Mesodermal cell (in vitro differentiated cells): ENCODE data around the gene INSYN2A.
A peak's percentile ranks its signal among the peaks of the same experiment; 100 is the strongest.

Source experiments
- H3K27ac ChIP-seq: 2 replicates; pipeline ENCODE4 v1.7.0; 2013; ENCODE audit warnings: mild to moderate bottlenecking, low read depth, low read length, moderate library complexity; ENCODE audit not compliant: severe bottlenecking
- H3K36me3 ChIP-seq: 2 replicates; pipeline ENCODE4 v1.7.1; 2013; ENCODE audit warnings: mild to moderate bottlenecking, low read length, moderate library complexity; ENCODE audit not compliant: control insufficient read depth, insufficient read depth
- H3K4me1 ChIP-seq: one replicate; pipeline ENCODE4 v1.7.1; 2013; ENCODE audit warnings: mild to moderate bottlenecking, low read length; ENCODE audit not compliant: insufficient read depth, control insufficient read depth, poor library complexity, severe bottlenecking
- H3K4me3 ChIP-seq: 2 replicates; pipeline ENCODE4 v1.7.0; 2013; ENCODE audit warnings: low read length, control low read depth, mild to moderate bottlenecking; ENCODE audit not compliant: insufficient read depth, poor library complexity, severe bottlenecking; ENCODE audit errors: extremely low read depth
- H3K9me3 ChIP-seq: 2 replicates; pipeline ENCODE4 v1.7.1; 2013; ENCODE audit warnings: mild to moderate bottlenecking, low read length, moderate library complexity; ENCODE audit not compliant: control insufficient read depth
- WGBS, 2 experiments: methylation state at CpG; one replicate each; pipeline ENCODE4 v1.1.5; 2013; ENCODE audit warnings: missing lambda C conversion rate in 2 of 2; ENCODE audit not compliant: insufficient coverage in 2 of 2; 5-methylcytosine and 5-hydroxymethylcytosine counted together

Gene INSYN2A

DNA sequence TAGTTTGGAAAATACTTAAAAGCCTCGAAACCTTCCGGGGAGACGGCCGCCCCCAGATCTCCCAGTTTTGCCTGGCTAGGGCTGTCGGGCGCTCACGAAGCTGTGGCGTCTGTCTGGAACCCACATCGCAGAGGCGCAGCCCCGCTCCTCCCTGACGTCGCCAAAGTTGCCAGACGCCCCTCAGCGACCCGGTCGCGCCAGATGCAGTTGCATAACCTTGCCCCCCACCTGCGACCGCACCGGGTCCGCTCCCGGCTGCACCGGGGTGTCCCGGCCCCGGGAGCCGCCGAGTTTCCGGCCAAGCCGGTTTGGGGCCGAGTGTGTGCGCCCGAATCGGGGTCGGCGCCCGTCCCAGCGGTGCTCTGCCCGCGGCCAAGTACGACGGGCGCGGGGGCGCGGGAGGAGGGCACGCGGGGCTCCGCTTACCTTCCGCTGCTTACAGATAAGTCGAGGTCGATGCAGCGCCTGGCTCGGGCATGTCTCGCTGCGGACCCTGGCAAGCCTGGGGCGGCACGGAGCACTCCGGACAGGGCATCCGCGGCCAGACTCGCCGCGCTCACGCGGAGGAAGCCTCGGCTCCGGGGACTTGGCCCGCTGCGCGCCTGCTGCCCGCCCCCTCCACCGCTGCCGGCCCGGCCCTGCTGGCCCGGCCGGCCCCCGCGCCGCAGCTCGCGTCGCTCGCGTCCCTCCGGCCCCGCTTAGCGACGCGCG, 665 bp downstream of the INSYN2A start:
- Histone ChIP-seq H3K9me3 (no peaks in the 10 kb centered on the region), H3K4me1 (peaks cover 9% of the 10 kb centered on the region), H3K4me3 (peak overlapping the region; percentile 37), H3K36me3 (no peaks in the 10 kb centered on the region), H3K27ac (no peak overlapping the region)
- 1% methylated on average over 72 to 90 of the region's 91 CpGs for WGBS, 2 experiments

DNA sequence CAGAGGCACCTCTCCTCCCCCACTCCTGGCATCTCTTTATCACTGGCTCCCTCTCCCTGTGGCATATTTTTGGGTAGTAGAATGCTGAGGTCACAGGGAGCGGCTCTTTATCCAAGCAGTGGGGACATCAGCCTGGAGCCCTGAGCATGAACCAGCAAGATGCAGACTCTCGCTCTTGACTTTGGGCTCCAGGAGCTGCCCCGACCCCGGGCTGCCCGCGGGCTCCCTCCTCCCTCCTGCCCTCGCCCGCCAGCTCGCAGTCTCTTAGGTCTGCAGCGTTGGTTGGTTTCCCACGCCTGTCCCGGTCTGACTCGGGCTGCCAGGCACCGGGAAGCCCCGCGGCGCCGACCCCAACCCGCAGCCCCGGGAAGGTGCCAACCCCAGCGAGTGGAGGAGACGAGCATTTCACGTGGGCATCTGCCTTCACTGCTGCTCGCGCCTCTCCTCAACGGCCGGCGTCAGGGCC, 1.3 kb downstream of the INSYN2A start:
- Histone ChIP-seq H3K4me1 (peaks cover 9% of the 10 kb centered on the region), H3K4me3 (peak overlapping the region; percentile 37), H3K27ac (no peak overlapping the region), H3K36me3 (no peaks in the 10 kb centered on the region), H3K9me3 (no peaks in the 10 kb centered on the region)
- 2% methylated on average over 19 to 21 of the region's 28 CpGs for WGBS, 2 experiments

DNA sequence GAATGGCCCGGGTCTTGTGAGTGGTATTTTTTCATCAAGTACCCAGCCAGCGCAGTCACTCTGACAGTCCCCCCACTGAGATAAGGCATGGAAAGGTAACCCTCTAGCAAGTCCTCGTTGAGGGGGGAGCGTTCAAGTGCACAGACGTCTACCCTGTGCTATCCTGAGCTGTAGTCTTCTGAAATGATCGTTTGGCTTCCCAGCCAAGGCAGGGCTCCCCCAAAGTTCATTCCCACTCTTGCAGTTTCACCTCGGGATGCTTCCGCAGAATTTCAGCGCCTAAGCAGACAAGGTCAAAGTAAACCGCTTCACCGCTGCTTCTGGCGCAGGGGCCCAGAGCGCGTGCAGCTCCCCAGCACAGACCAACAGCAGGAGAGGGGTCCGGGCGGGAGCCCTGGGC, 1.8 kb downstream of the INSYN2A start:
- WGBS, 2 experiments, result 56 to 69% methylated on average over 14 to 16 of the region's 16 CpGs
- no peak overlapping the region for H3K4me3 ChIP-seq
- no peaks in the 10 kb centered on the region for H3K36me3 ChIP-seq

DNA sequence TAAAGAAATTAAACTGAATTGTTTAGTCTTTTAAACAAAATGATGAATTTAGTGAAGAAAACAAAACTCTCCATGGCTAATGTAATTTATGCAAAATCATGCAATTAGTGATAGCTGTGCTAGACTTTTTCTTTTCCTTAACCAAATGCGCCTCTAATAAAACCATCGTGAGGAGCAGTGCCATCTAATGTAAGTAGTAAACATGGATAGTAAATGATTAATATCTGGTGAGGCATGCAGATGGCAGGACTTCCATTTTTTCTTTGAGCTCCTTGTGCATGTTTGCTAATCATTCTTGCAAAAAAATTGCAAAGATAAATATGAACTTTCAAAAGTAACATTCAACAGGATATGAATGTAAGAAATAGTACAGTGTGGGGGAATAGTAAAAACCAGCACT, 2.3 kb downstream of the INSYN2A start:
- 100% methylated on average over 1 to 2 of the region's 2 CpGs for WGBS, 2 experiments
- no peak overlapping the region for H3K27ac ChIP-seq
- H3K4me3 ChIP-seq, result no peak overlapping the region

More for the DNA sequence above, 1.8 kb downstream of the INSYN2A start:
- Histone ChIP-seq H3K27ac (no peak overlapping the region), H3K4me1 (peaks cover 9% of the 10 kb centered on the region), H3K9me3 (no peaks in the 10 kb centered on the region)

DNA sequence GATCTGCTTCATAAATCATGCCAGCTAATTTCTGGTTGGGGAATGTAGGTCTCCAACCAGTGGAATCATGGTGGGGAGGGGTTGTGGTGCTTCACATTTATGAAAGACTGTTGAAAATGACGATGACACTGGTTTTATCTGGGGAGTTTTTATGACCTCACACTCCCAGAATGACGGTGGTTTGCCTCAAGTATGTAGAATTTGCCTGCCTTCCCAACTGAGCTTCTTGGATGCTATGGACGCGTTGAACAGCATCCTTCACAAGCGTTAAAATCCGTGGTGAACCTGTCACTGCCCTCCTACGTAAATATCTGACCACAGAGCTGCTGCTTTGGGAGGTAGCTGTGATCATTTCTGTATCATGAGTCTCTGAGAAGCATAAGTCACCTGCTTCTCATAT, 3.3 kb downstream of the INSYN2A start:
- Histone ChIP-seq H3K36me3 (no peaks in the 10 kb centered on the region), H3K27ac (no peak overlapping the region), H3K4me3 (no peak overlapping the region), H3K4me1 (peaks cover 9% of the 10 kb centered on the region), H3K9me3 (no peaks in the 10 kb centered on the region)
- WGBS, 2 experiments, result 82 to 84% methylated on average over 6 to 7 of the region's 7 CpGs

More for the DNA sequence above, 2.3 kb downstream of the INSYN2A start:
- Histone ChIP-seq H3K4me1 (peaks cover 9% of the 10 kb centered on the region), H3K36me3 (no peaks in the 10 kb centered on the region), H3K9me3 (no peaks in the 10 kb centered on the region)

DNA sequence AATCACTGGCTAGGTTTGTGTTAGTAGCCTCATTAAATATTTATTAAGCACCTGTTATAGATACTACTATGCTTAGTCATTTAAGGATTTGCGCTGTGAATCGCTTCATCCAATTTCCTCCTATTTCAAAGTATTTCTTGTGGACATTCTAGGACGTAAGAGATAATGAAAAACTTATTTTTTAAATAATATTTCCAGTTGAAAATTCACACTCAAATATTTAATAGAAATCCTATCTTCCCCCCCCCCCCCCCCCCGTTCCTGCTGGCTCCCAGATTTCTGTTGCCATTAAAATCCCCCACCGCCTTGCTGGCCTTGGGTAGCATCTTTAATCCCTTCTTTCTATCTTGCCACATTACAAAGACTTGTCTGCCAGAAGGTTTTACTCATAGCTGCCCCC, 6.0 kb downstream of the INSYN2A start:
- 100% methylated on average over 1 of the region's 5 CpGs; no CpG with 5 or more reads in 1 of the 2 experiments for WGBS, 2 experiments
- Histone ChIP-seq H3K9me3 (no peaks in the 10 kb centered on the region), H3K27ac (no peak overlapping the region)

DNA sequence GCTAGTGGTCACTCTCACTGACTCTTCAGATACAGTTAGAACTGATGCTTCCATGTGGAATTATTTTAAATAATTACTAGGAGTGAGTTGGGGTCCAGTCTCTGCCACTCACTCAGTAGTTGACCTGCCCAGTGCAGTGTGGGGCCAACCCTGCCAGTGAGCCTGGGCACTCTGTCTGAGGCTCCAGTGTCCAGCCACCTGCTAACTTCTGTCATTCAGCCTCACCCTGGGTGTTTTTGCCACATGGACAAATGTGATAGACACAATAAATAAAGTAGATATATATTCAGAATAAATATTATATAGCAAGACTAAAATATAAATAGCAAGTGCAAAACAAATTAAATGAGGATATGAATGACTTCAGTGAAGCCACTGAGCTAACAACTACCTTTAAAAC, 7.2 kb downstream of the INSYN2A start:
- Histone ChIP-seq H3K9me3 (no peaks in the 10 kb centered on the region), H3K27ac (no peak overlapping the region), H3K4me1 (no peaks in the 10 kb centered on the region), H3K36me3 (no peaks in the 10 kb centered on the region), H3K4me3 (no peak overlapping the region)

More for the DNA sequence above, 6.0 kb downstream of the INSYN2A start:
- H3K4me1 ChIP-seq, result no peaks in the 10 kb centered on the region
- no peak overlapping the region for H3K4me3 ChIP-seq
- H3K36me3 ChIP-seq, result no peaks in the 10 kb centered on the region

DNA sequence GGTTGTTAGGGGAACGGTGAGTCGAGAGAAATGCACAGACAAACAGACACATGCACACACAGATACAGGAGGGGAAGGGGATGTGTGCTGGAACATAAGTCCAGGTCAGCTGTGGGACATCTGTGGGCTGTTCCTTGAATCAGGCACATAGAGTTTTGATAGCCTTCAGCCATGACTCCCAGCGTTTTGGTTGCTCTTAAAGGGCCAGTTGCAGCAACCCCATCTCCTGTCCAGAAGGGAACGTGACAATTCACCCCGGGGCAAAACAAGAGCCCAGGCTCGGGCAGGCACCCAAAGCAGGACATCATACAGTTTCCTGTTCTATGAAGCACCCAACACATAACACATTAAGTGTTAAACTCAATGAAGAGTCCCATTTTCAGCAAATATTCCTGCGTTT, 9.6 kb downstream of the INSYN2A start:
- H3K9me3 ChIP-seq, result no peaks in the 10 kb centered on the region
- no peak overlapping the region for H3K27ac ChIP-seq
- 84 to 85% methylated on average over 4 of the region's 7 CpGs for WGBS, 2 experiments
- no peak overlapping the region for H3K4me3 ChIP-seq
- peaks cover 4% of the 10 kb centered on the region for H3K36me3 ChIP-seq
- H3K4me1 ChIP-seq, result no peaks in the 10 kb centered on the region

DNA sequence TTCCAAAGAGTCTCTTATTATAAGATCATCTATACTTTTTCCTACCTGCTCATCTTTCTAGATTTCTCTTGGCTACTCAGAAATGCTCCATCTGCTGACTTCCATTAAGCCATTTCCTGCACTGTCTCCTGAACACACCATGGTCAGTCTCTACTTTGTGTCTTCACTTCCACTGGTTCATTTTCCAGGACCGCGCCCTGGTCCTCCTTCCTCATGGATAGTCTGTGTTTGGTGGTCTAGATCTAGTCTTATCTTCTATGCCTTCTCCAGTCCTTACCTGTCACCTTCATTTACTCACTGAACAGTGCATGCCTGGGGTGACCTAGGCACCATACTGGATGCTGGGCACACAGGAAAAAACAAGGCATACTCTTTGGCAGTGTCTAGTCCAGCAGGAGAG, 11.8 kb downstream of the INSYN2A start:
- WGBS, 2 experiments, result no CpG with 5 or more reads among the region's 2 CpGs
- Histone ChIP-seq H3K27ac (no peak overlapping the region), H3K36me3 (peaks cover 4% of the 10 kb centered on the region), H3K4me3 (no peak overlapping the region), H3K9me3 (no peaks in the 10 kb centered on the region), H3K4me1 (no peaks in the 10 kb centered on the region)

DNA sequence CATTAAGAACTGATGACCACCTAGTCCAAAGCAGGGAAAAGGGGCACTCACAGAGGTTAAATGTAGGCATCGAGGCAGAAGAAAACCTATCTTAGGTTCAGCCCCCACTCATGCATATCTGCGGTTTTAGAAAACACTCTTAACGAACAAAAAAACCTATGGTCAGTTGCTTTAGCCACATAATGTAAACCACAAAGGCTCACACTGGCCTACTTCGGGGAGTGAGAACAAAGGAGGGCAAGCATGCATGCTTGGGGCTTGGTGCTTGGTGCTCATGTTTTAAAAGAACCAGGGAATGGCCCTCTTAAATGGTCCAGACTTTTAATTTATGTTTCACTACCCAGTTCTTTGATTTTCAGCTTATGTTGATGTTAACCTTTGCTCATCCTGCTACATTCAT, 14.2 kb downstream of the INSYN2A start:
- peaks cover 19% of the 10 kb centered on the region for H3K36me3 ChIP-seq
- H3K4me1 ChIP-seq, result no peaks in the 10 kb centered on the region
- no peak overlapping the region for H3K27ac ChIP-seq
- no peaks in the 10 kb centered on the region for H3K9me3 ChIP-seq
- H3K4me3 ChIP-seq, result no peak overlapping the region
- 96% methylated on average over 3 of the region's 4 CpGs; no CpG with 5 or more reads in 1 of the 2 experiments for WGBS, 2 experiments

DNA sequence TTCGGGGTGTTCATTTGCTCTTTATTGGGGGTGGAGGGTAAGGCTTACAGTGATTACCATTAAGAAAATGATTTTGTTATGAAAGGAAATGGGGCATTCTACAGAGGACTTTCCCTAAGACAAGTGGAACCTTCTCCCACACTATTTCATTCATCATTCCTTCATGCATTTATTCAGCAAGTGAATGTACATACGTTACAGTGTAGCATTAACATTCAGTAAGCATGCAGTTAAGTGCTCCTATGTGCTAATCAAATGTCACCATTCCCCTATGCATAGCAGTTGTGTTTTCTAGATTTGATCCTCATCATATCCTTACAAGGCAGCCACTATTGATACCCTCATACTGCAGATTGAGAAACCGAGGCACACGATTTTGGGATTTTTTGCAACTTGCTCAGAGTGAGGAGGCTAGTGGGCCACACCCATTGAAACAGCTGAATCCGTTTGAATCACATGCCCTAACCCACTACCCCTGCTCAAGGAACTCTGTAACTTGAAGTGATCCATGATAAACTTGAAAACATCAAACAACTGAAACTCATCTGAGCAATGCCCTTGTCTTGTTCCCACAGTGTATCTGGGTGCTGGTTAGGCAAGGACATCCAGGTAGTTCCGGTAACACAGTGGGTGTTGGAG, 16.7 kb downstream of the INSYN2A start:
- Histone ChIP-seq H3K36me3 (peaks cover 19% of the 10 kb centered on the region), H3K4me3 (no peak overlapping the region), H3K27ac (no peak overlapping the region), H3K9me3 (no peaks in the 10 kb centered on the region), H3K4me1 (no peaks in the 10 kb centered on the region)
- 89 to 94% methylated on average over 5 of the region's 6 CpGs for WGBS, 2 experiments
